Mesenchymal stem cell (in vitro differentiated cells and primary cell): ENCODE measurements around the gene HSH2D.

Experiments used
- DNase-seq: peaks from one replicate; pipeline ENCODE4 v3.0.0-alpha.2; 2013
- H2AFZ ChIP-seq: one replicate; pipeline ENCODE4 v1.6.1; 2013; ENCODE audit warnings: low read depth, mild to moderate bottlenecking, control low read depth, inconsistent platforms, low read length, moderate library complexity
- H2AK5ac ChIP-seq: 2 replicates; pipeline ENCODE4 v1.6.1; 2013; ENCODE audit warnings: low read length, moderate library complexity, mild to moderate bottlenecking, inconsistent platforms; ENCODE audit not compliant: severe bottlenecking
- H2BK120ac ChIP-seq: one replicate; pipeline ENCODE4 v1.6.1; 2013; ENCODE audit warnings: low read depth, mild to moderate bottlenecking, inconsistent platforms, low read length, moderate library complexity
- H2BK12ac ChIP-seq, 2 experiments: one replicate each; pipeline ENCODE4 v1.6.1; 2013; ENCODE audit warnings: inconsistent platforms in 2 of 2, low read length in 2 of 2, mild to moderate bottlenecking in 2 of 2, moderate library complexity in 2 of 2, control low read depth in 1 of 2
- H2BK15ac ChIP-seq: one replicate; pipeline ENCODE4 v1.6.1; 2013; ENCODE audit warnings: mild to moderate bottlenecking, low read depth, inconsistent platforms; ENCODE audit not compliant: poor library complexity, severe bottlenecking
- H2BK5ac ChIP-seq: 2 replicates; pipeline ENCODE4 v1.6.1; 2013; ENCODE audit warnings: low read depth, mild to moderate bottlenecking, low read length, control low read depth, inconsistent platforms; ENCODE audit not compliant: poor library complexity, severe bottlenecking
- H3K14ac ChIP-seq, 2 experiments: one replicate each; pipeline ENCODE4 v1.6.1; 2013; ENCODE audit warnings: inconsistent platforms in 2 of 2, low read length in 2 of 2, control low read depth in 1 of 2, mild to moderate bottlenecking in 1 of 2, moderate library complexity in 1 of 2
- H3K18ac ChIP-seq, 2 experiments: one replicate each; pipeline ENCODE4 v1.6.1; 2013; ENCODE audit warnings: inconsistent platforms in 2 of 2, low read length in 2 of 2, control low read depth in 1 of 2, low read depth in 1 of 2, mild to moderate bottlenecking in 1 of 2
- H3K23ac ChIP-seq, 2 experiments: one replicate each; pipeline ENCODE4 v1.6.1; 2013; ENCODE audit warnings: inconsistent platforms in 2 of 2, low read length in 2 of 2, mild to moderate bottlenecking in 2 of 2, moderate library complexity in 2 of 2, control low read depth in 1 of 2
- H3K27ac ChIP-seq: 2 replicates; pipeline ENCODE4 v1.5.1; 2013; ENCODE audit warnings: mild to moderate bottlenecking, moderate library complexity, low read length, control low read depth, inconsistent platforms; ENCODE audit not compliant: poor library complexity, severe bottlenecking
- H3K27me3 ChIP-seq, 2 experiments: 2 replicates each; pipeline versions ENCODE4 v1.6.1 to v1.7.0; 2013; ENCODE audit warnings: low read length in 2 of 2, mild to moderate bottlenecking in 2 of 2, moderate library complexity in 2 of 2, control low read depth in 1 of 2, inconsistent platforms in 1 of 2; ENCODE audit not compliant: control insufficient read depth in 1 of 2, insufficient read depth in 1 of 2
- H3K36me3 ChIP-seq, 2 experiments: 2 replicates each; pipeline versions ENCODE4 v1.6.1 to v1.7.0; 2013; ENCODE audit warnings: low read length in 2 of 2, control low read depth in 1 of 2, inconsistent platforms in 1 of 2, low read depth in 1 of 2, mild to moderate bottlenecking in 1 of 2; ENCODE audit not compliant: insufficient read depth in 2 of 2, control insufficient read depth in 1 of 2
- H3K4ac ChIP-seq, 2 experiments: one replicate each; pipeline ENCODE4 v1.6.1; 2013; ENCODE audit warnings: inconsistent platforms in 2 of 2, low read length in 2 of 2, mild to moderate bottlenecking in 2 of 2, moderate library complexity in 2 of 2, control low read depth in 1 of 2, low read depth in 1 of 2
- H3K4me1 ChIP-seq: 2 replicates; pipeline ENCODE4 v1.6.1; 2013; ENCODE audit warnings: low read depth, low read length, control low read depth; ENCODE audit not compliant: control insufficient read depth, insufficient read depth
- H3K4me2 ChIP-seq: 2 replicates; pipeline ENCODE4 v1.6.1; 2013; ENCODE audit warnings: low read length, mild to moderate bottlenecking, inconsistent platforms; ENCODE audit not compliant: poor library complexity, severe bottlenecking
- H3K4me3 ChIP-seq, 2 experiments: 2 replicates each; pipeline versions ENCODE4 v1.5.1 to v1.7.0; 2013; ENCODE audit warnings: low read length in 2 of 2, mild to moderate bottlenecking in 2 of 2, control low read depth in 1 of 2, low read depth in 1 of 2; ENCODE audit not compliant: insufficient read depth in 1 of 2
- H3K79me1 ChIP-seq: replicated peaks from 2 replicates; pipeline ENCODE4 v1.6.1; 2013; ENCODE audit warnings: mild to moderate bottlenecking, control low read depth, low read length, inconsistent platforms; ENCODE audit not compliant: poor library complexity, severe bottlenecking
- H3K9ac ChIP-seq: 2 replicates; pipeline ENCODE4 v1.7.0; 2013; ENCODE audit warnings: mild to moderate bottlenecking, low read length, moderate library complexity
- H3K9me3 ChIP-seq: 2 replicates; pipeline ENCODE4 v1.7.0; 2013; ENCODE audit warnings: mild to moderate bottlenecking, low read length; ENCODE audit not compliant: control insufficient read depth
- H4K8ac ChIP-seq: one replicate; pipeline ENCODE4 v1.6.1; 2013; ENCODE audit warnings: inconsistent platforms, mild to moderate bottlenecking, low read length, moderate library complexity
- H4K91ac ChIP-seq: one replicate; pipeline ENCODE4 v1.6.1; 2013; ENCODE audit warnings: mild to moderate bottlenecking, low read length, inconsistent platforms
- WGBS: methylation state at CpG from one replicate; pipeline ENCODE4 v1.1.7; 2013; ENCODE audit warnings: mixed read lengths; 5-methylcytosine and 5-hydroxymethylcytosine counted together

Gene HSH2D

DNA sequence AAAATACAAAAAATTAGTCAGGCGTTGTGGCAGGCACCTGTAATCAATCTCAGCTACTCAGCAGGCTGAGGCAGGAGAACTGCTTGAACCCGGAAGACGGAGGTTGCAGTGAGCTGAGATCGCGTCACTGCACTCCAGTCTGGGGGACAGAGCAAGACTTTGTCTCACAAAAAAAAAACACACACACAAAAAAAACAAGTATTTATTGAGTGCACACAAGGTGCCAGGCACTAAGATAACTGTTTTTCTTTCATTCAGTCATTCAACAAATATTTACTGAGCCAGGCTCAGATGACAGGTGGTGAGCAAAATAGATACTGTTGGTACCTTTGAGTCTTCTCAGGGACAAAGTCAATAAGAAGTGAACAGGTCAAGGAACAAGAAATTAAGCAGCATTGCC is 23.6 kb downstream of the HSH2D start:
- Histone ChIP-seq H2BK15ac (no peak overlapping the region), H3K14ac (no peak overlapping the region), H3K18ac (no peak overlapping the region), H3K27ac (no peak overlapping the region), H3K79me1 (no peaks in the 10 kb centered on the region), H3K27me3 (peaks cover 0 to 8% of the 10 kb centered on the region in 2 experiments), H3K4me3 (no peak overlapping the region), H2BK120ac (no peak overlapping the region), H2BK5ac (no peak overlapping the region), H2AFZ (no peak overlapping the region), H3K23ac (no peak overlapping the region), H3K4me2 (no peak overlapping the region), H3K4ac (no peak overlapping the region), H3K9ac (no peak overlapping the region), H3K36me3 (no peaks in the 10 kb centered on the region), H2AK5ac (no peak overlapping the region), H2BK12ac (no peak overlapping the region), H4K8ac (no peak overlapping the region), H3K9me3 (no peaks in the 10 kb centered on the region), H3K4me1 (no peaks in the 10 kb centered on the region), H4K91ac (no peak overlapping the region)
- 98% methylated on average over 5 of the region's 5 CpGs for WGBS
- DNase-seq, result no peak

DNA sequence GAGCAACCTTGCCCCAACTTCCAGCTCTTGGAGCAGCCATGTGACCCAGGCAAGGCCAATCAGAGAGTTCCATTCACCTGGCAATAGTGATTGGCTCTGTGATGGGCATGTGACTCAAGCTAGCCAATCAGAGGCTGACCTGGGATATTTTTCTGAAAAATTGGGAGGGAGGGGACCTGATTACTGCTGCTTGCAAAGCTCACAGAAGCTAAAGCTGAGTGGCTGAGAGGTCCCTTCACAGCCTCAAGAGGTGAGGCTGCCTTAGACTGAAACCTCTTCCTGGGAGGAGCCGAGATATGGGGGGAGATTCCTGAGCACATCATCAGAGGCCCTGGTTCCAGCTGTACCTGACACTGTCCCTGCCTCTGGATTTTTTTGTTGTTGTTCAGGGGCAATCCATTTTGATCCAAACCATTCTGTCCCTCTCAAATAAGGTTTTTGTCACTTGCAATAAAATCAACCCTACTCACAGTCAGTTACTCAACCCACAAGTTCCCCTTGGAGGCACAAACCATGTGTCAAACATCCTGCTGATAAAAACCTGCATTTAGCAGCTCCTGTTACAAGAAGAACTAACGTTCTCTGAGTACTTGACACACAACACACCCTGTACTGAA is 25.1 kb downstream of the HSH2D start:
- H3K18ac ChIP-seq, result no peak overlapping the region
- H3K23ac ChIP-seq, result no peak overlapping the region
- H3K9me3 ChIP-seq, result no peaks in the 10 kb centered on the region
- no peak overlapping the region for H2AFZ ChIP-seq
- no peak overlapping the region for H3K4me2 ChIP-seq
- H4K91ac ChIP-seq, result no peak overlapping the region
- H3K4me3 ChIP-seq, result no peak overlapping the region
- H2BK120ac ChIP-seq, result no peak overlapping the region
- no peak overlapping the region for H4K8ac ChIP-seq
- no peak overlapping the region for H3K9ac ChIP-seq
- no peaks in the 10 kb centered on the region for H3K36me3 ChIP-seq
- H2BK15ac ChIP-seq, result no peak overlapping the region
- DNase-seq, result peak; percentile 7
- no peak overlapping the region for H2BK12ac ChIP-seq
- H3K27me3 ChIP-seq, result peaks cover 0 to 15% of the 10 kb centered on the region in 2 experiments
- H3K27ac ChIP-seq, result no peak overlapping the region
- H3K79me1 ChIP-seq, result no peaks in the 10 kb centered on the region
- no peak overlapping the region for H2AK5ac ChIP-seq
- no peak overlapping the region for H3K14ac ChIP-seq
- no peak overlapping the region for H3K4ac ChIP-seq
- H2BK5ac ChIP-seq, result no peak overlapping the region
- H3K4me1 ChIP-seq, result peaks cover 6% of the 10 kb centered on the region
- WGBS, result 55% methylated on average over 2 of the region's 2 CpGs

DNA sequence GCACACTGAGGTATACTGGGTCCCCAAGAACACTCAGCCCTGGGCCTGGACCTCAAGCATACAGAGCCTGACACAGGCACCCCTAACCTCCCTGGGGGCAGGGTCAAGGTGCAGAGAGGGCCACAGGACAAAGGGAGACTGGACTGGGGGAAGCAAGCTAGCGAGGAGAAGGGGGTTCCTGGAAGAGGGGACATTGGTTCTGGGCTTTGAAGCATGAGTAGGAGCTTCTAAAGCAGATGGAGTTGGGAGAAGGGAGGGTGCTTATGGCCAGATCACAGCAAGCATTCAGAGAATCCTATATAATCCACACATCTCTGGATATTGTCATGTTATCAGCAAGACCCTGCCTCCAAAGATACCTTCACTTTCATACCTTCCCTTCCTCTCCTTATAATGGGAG is 26.6 kb downstream of the HSH2D start:
- no peak for DNase-seq
- Histone ChIP-seq H2BK120ac (no peak overlapping the region), H3K4me2 (no peak overlapping the region), H2BK15ac (no peak overlapping the region), H3K9me3 (peaks cover 3% of the 10 kb centered on the region), H3K4me1 (peaks cover 7% of the 10 kb centered on the region), H2AFZ (no peak overlapping the region), H3K9ac (no peak overlapping the region), H2BK12ac (no peak overlapping the region), H3K14ac (no peak overlapping the region), H3K23ac (no peak overlapping the region), H3K79me1 (no peaks in the 10 kb centered on the region), H4K8ac (no peak overlapping the region), H2BK5ac (no peak overlapping the region), H3K27me3 (peaks cover 0 to 16% of the 10 kb centered on the region in 2 experiments), H4K91ac (no peak overlapping the region), H3K4ac (no peak overlapping the region), H3K27ac (no peak overlapping the region), H3K18ac (no peak overlapping the region), H3K4me3 (no peak overlapping the region), H3K36me3 (no peaks in the 10 kb centered on the region), H2AK5ac (no peak overlapping the region)
- WGBS, result 60% methylated on average over 1 of the region's 1 CpG

DNA sequence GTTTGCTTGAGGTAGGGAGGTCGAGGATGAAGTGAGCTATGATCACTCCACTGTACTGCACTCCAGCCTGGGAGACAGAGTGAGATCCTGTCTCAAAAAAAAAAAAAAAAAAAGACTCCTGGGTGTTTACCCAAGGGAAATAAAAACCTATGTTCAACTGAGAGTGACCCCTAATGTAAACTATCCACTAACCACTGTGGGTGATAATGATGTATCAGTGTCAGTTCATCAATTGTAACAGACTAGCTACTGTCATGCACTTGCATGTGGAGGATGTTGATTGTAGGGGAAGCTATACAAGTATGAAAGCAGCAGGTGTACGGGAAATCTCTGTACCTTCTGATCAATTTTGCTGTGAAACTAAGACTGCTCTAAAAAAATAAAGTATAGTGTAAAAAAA is 32.5 kb downstream of the HSH2D start:
- H2BK12ac ChIP-seq, result no peak overlapping the region
- H2BK15ac ChIP-seq, result no peak overlapping the region
- no peak overlapping the region for H3K4me3 ChIP-seq
- no peak overlapping the region for H2AK5ac ChIP-seq
- no peak overlapping the region for H3K4me2 ChIP-seq
- no peak for DNase-seq
- H3K9ac ChIP-seq, result no peak overlapping the region
- H3K18ac ChIP-seq, result no peak overlapping the region
- no peak overlapping the region for H2BK120ac ChIP-seq
- no peak overlapping the region for H3K4ac ChIP-seq
- peaks cover 0 to 16% of the 10 kb centered on the region in 2 experiments for H3K27me3 ChIP-seq
- no peak overlapping the region for H3K23ac ChIP-seq
- H2AFZ ChIP-seq, result no peak overlapping the region
- no peak overlapping the region for H2BK5ac ChIP-seq
- peaks cover 3% of the 10 kb centered on the region for H3K9me3 ChIP-seq
- no CpG with 5 or more reads among the region's 2 CpGs for WGBS
- no peak overlapping the region for H3K27ac ChIP-seq
- no peaks in the 10 kb centered on the region for H3K79me1 ChIP-seq
- H3K36me3 ChIP-seq, result no peaks in the 10 kb centered on the region
- no peak overlapping the region for H4K91ac ChIP-seq
- no peak overlapping the region for H3K14ac ChIP-seq
- no peak overlapping the region for H4K8ac ChIP-seq
- peaks cover 11% of the 10 kb centered on the region for H3K4me1 ChIP-seq
